H9 (cell line): ENCODE results near the gene L3MBTL1. TPM values are rescaled to one million over a fixed set of nuclear protein-coding genes. Genes with fewer than 3 reads are reported as not detected.

Source experiments
- DNase-seq: peaks from one replicate; pipeline ENCODE4 v3.0.0-alpha.2; 2017
- H2AFZ ChIP-seq: one replicate; pipeline ENCODE4 v1.6.1; 2013; ENCODE audit warnings: mild to moderate bottlenecking, low read length, control low read depth, moderate library complexity
- H2AK5ac ChIP-seq: 2 replicates; pipeline ENCODE4 v1.6.1; 2013; ENCODE audit warnings: low read length, control low read depth, mixed read lengths; ENCODE audit not compliant: insufficient read length
- H2BK120ac ChIP-seq: one replicate; pipeline ENCODE4 v1.6.1; 2013; ENCODE audit warnings: low read depth, mild to moderate bottlenecking, low read length, control low read depth, inconsistent platforms; ENCODE audit not compliant: poor library complexity, severe bottlenecking
- H2BK12ac ChIP-seq: 2 replicates; pipeline ENCODE4 v1.6.1; 2013; ENCODE audit warnings: low read length, control low read depth, mixed read lengths, low read depth; ENCODE audit not compliant: insufficient read length
- H2BK15ac ChIP-seq: 2 replicates; pipeline ENCODE4 v1.6.1; 2013; ENCODE audit warnings: low read depth, low read length, control low read depth
- H2BK20ac ChIP-seq: one replicate; pipeline ENCODE4 v1.6.1; 2013; ENCODE audit warnings: low read depth, mild to moderate bottlenecking, low read length, control low read depth, inconsistent platforms; ENCODE audit not compliant: poor library complexity, severe bottlenecking
- H2BK5ac ChIP-seq: 2 replicates; pipeline ENCODE4 v1.6.1; 2013; ENCODE audit warnings: low read length, control low read depth, mixed read lengths; ENCODE audit not compliant: insufficient read length
- H3K14ac ChIP-seq: 2 replicates; pipeline ENCODE4 v1.6.1; 2013; ENCODE audit warnings: low read length, control low read depth; ENCODE audit not compliant: insufficient read depth
- H3K18ac ChIP-seq: 2 replicates; pipeline ENCODE4 v1.6.1; 2013; ENCODE audit warnings: low read depth, mild to moderate bottlenecking, mixed read lengths, low read length, control low read depth; ENCODE audit not compliant: insufficient read length
- H3K23ac ChIP-seq: 2 replicates; pipeline ENCODE4 v1.6.1; 2013; ENCODE audit warnings: low read length, control low read depth, mixed read lengths, low read depth; ENCODE audit not compliant: insufficient read length
- H3K23me2 ChIP-seq: 2 replicates; pipeline ENCODE4 v1.6.1; 2013; ENCODE audit warnings: low read depth, mild to moderate bottlenecking, mixed read lengths, low read length, control low read depth; ENCODE audit not compliant: insufficient read length, poor library complexity, severe bottlenecking
- H3K27ac ChIP-seq: 2 replicates; pipeline ENCODE4 v1.5.1; 2013; ENCODE audit warnings: low read length, control low read depth, mixed read lengths, low read depth; ENCODE audit not compliant: insufficient read length
- H3K27me3 ChIP-seq: 2 replicates; pipeline ENCODE4 v1.6.1; 2013; ENCODE audit warnings: low read length, control low read depth, inconsistent platforms; ENCODE audit not compliant: insufficient read depth
- H3K4ac ChIP-seq: 2 replicates; pipeline ENCODE4 v1.6.1; 2013; ENCODE audit warnings: low read depth, mild to moderate bottlenecking, control low read depth, inconsistent platforms, low read length, moderate library complexity
- H3K4me1 ChIP-seq: 2 replicates; pipeline ENCODE4 v1.6.1; 2013; ENCODE audit warnings: low read length, control low read depth, inconsistent platforms; ENCODE audit not compliant: insufficient read depth
- H3K4me2 ChIP-seq: 2 replicates; pipeline ENCODE4 v1.6.1; 2013; ENCODE audit warnings: low read length, control low read depth, mixed read lengths; ENCODE audit not compliant: insufficient read length, insufficient read depth
- H3K56ac ChIP-seq: 2 replicates; pipeline ENCODE4 v1.6.1; 2013; ENCODE audit warnings: low read depth, mild to moderate bottlenecking, mixed read lengths, low read length, control low read depth; ENCODE audit not compliant: insufficient read length
- H3K79me1 ChIP-seq: 2 replicates; pipeline ENCODE4 v1.6.1; 2013; ENCODE audit warnings: low read depth, mild to moderate bottlenecking, moderate library complexity, low read length, control low read depth, inconsistent platforms; ENCODE audit not compliant: insufficient read depth, poor library complexity, severe bottlenecking
- H3K79me2 ChIP-seq: 2 replicates; pipeline ENCODE4 v1.6.1; 2013; ENCODE audit warnings: low read length, control low read depth, inconsistent platforms; ENCODE audit not compliant: insufficient read depth
- H3K9ac ChIP-seq: 2 replicates; pipeline ENCODE4 v1.6.1; 2013; ENCODE audit warnings: low read length, control low read depth, mixed read lengths; ENCODE audit not compliant: insufficient read length; ENCODE audit errors: extremely low read depth
- H3K9me3 ChIP-seq: one replicate; pipeline ENCODE4 v1.6.1; 2013; ENCODE audit warnings: low read depth, low read length, inconsistent platforms; ENCODE audit not compliant: control insufficient read depth
- H3T11ph ChIP-seq: one replicate; pipeline ENCODE4 v1.6.1; 2013; ENCODE audit warnings: mild to moderate bottlenecking, low read length, control low read depth, inconsistent platforms
- H4K20me1 ChIP-seq: one replicate; pipeline ENCODE4 v1.6.1; 2013; ENCODE audit not compliant: control insufficient read depth, insufficient read length, insufficient read depth
- H4K5ac ChIP-seq: 2 replicates; pipeline ENCODE4 v1.6.1; 2013; ENCODE audit warnings: low read depth, mild to moderate bottlenecking, mixed read lengths, low read length, control low read depth; ENCODE audit not compliant: insufficient read length
- H4K8ac ChIP-seq: replicated peaks from 2 replicates; pipeline ENCODE4 v1.6.1; 2013; ENCODE audit warnings: low read length, control low read depth, mixed read lengths, low read depth; ENCODE audit not compliant: insufficient read length
- H4K91ac ChIP-seq: 2 replicates; pipeline ENCODE4 v1.6.1; 2013; ENCODE audit warnings: low read depth, mild to moderate bottlenecking, moderate library complexity, mixed read lengths, low read length, control low read depth; ENCODE audit not compliant: insufficient read length
- H3K27ac Mint-ChIP-seq, 3 experiments: 2 replicates in 2 of 3; 3 replicates in 1 of 3; pipeline ENCODE4 v1.8.0; 2020 to 2021; ENCODE audit warnings: mixed read lengths in 3 of 3, mild to moderate bottlenecking in 1 of 3, moderate library complexity in 1 of 3
- H3K27me3 Mint-ChIP-seq: 2 replicates; pipeline ENCODE4 v1.8.0; 2021; ENCODE audit warnings: low read depth, mild to moderate bottlenecking, moderate library complexity, mixed read lengths
- H3K36me3 Mint-ChIP-seq, 3 experiments: 2 replicates in 2 of 3; 3 replicates in 1 of 3; pipeline ENCODE4 v1.8.0; 2020 to 2021; ENCODE audit warnings: low read depth in 3 of 3, mixed read lengths in 3 of 3; ENCODE audit not compliant: insufficient read depth in 1 of 3
- H3K4me1 Mint-ChIP-seq, 2 experiments: 2 replicates each; pipeline ENCODE4 v1.8.0; 2020; ENCODE audit warnings: mixed read lengths in 2 of 2
- H3K4me3 Mint-ChIP-seq, 2 experiments: 2 replicates in 1 of 2; 3 replicates in 1 of 2; pipeline ENCODE4 v1.8.0; 2020 to 2021; ENCODE audit warnings: mild to moderate bottlenecking in 2 of 2, mixed read lengths in 2 of 2, moderate library complexity in 1 of 2
- H3K9me3 Mint-ChIP-seq, 2 experiments: 2 replicates in 1 of 2; 3 replicates in 1 of 2; pipeline ENCODE4 v1.8.0; 2020; ENCODE audit warnings: mild to moderate bottlenecking in 2 of 2, mixed read lengths in 2 of 2, moderate library complexity in 1 of 2
- WGBS: extraction: QIAGEN DNeasy Blood & Tissue Kit; methylation state at CpG from one replicate; pipeline ENCODE4 v1.1.7; 2013; ENCODE audit warnings: missing lambda C conversion rate, low lambda C conversion rate, mixed read lengths; ENCODE audit not compliant: insufficient read length; ENCODE audit errors: extremely low coverage; 5-methylcytosine and 5-hydroxymethylcytosine counted together
- long read RNA-seq: library from polyadenylated mRNA; unstranded; transcript quantifications from one replicate; pipeline ENCODE4 v2.0.0, GENCODE V29; 2020
- total RNA-seq: library from RNA; stranded (reverse); gene quantifications from 2 replicates; pipeline ENCODE4 v1.2.1, GENCODE V29; 2021
- TF ChIP-seq, protein P1 (sequence below): fragments of 200-600 bp; sonication (generic); conservative IDR thresholded peaks from 3 replicates; pipeline ENCODE4 v1.8.0; 2021; ENCODE audit warnings: antibody characterized with exemption, mild to moderate bottlenecking

Gene L3MBTL1
- total RNA-seq, result 17.4 and 19.9 TPM in 2 replicates
- long read RNA-seq, partial matches to known transcripts, result 9 of 33 reads
- long read RNA-seq, other reads (novel, unspliced or antisense), result 19 of 33 reads

DNA sequence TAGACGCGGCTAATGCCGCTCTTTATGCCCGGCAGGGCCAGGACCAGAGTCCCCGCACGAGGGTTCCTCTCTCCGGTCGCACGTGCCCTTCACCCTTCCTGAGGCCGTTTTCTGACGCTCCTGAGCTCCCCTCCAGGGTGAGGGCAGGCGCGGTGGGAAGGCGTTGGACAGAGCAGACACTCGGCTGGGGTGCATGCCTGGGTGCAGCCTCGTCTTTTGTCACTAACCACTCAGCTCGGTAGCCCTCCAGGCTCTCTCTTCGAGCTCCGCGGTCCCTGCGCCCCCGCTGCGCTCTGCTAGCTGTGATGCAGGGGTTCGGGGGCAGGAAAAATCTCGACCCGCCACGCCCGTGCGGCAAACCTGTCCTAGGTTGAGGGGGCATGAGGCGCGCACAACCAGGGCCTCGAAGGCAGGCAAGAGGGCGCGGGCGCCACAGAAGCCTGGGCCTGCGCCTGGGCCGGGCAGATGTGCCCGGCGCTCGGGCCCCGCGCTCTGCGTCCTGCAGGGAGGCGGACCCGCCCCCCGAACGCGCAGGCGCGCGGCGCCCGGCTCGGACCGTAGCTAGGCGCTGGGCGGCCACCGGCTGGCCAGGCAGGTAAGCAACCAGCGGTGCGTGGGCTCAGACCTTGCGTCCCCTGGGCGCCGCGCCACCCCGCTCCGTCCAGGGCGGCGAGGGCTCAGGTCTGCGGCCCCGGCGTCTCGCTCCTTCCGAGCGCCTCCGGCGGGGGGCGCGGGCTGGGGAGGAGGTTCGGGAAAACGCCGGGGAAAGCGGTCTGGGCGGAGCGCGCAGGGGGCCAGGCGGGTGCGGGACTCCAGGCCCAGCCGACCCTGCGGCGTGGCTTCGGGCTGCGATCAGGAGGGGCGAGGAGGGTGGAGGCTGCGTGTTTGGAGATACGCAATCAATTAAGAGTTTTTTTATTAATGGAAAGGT lies at the start of gene L3MBTL1:
L3MBTL1 (plus strand) TSS at position 548 of the 931 bp plus-strand sequence. CDS start 5,807 bp downstream, outside the sequence.
- Histone ChIP-seq H3K23ac (no peak within 1 kb of the TSS), H3K27ac (no peak within 1 kb of the TSS), H3K14ac (peak within 1 kb of the TSS; percentile 54; the same call in 1 of the 2 replicates), H3K18ac (peak within 1 kb of the TSS; percentile 37), H3K9ac (no peak within 1 kb of the TSS), H3K23me2 (peaks cover 8% of the 10 kb centered on the region), H2BK20ac (no peak within 1 kb of the TSS), H3K9me3 (no peaks in the 10 kb centered on the region), H3K4me1 (no peaks in the 10 kb centered on the region), H3K79me1 (no peaks in the 10 kb centered on the region), H3T11ph (no peak within 1 kb of the TSS), H4K91ac (no peak within 1 kb of the TSS), H3K56ac (no peak within 1 kb of the TSS), H3K79me2 (no peaks in the 10 kb centered on the region), H2AFZ (no peak within 1 kb of the TSS), H2BK15ac (no peak within 1 kb of the TSS), H4K20me1 (no peaks in the 10 kb centered on the region), H4K8ac (no peak within 1 kb of the TSS), H3K4me2 (peak within 1 kb of the TSS; percentile 34), H3K27me3 (peaks cover 7% of the 10 kb centered on the region; the same call in 1 of the 2 replicates), H2BK5ac (no peak within 1 kb of the TSS), H4K5ac (no peak within 1 kb of the TSS), H2AK5ac (no peak within 1 kb of the TSS), H3K4ac (no peak within 1 kb of the TSS), H2BK120ac (no peak within 1 kb of the TSS), H2BK12ac (no peak within 1 kb of the TSS)
- no peaks in the 10 kb centered on the region for H3K36me3 Mint-ChIP-seq
- peak within 1 kb of the TSS; percentile 70 to 86 for H3K4me3 Mint-ChIP-seq
- no CpG with 5 or more reads among the region's 95 CpGs for WGBS
- H3K27me3 Mint-ChIP-seq, result peaks cover 43% of the 10 kb centered on the region
- H3K27ac Mint-ChIP-seq, result peak within 1 kb of the TSS in 2 of 3 experiments; percentile 84; a peak in 3 of 7 replicates
- no peaks in the 10 kb centered on the region for H3K9me3 Mint-ChIP-seq
- H3K4me1 Mint-ChIP-seq, result peaks cover 7 to 13% of the 10 kb centered on the region in 2 experiments
- peak; percentile 83 for DNase-seq
- TF ChIP-seq, protein P1, sequence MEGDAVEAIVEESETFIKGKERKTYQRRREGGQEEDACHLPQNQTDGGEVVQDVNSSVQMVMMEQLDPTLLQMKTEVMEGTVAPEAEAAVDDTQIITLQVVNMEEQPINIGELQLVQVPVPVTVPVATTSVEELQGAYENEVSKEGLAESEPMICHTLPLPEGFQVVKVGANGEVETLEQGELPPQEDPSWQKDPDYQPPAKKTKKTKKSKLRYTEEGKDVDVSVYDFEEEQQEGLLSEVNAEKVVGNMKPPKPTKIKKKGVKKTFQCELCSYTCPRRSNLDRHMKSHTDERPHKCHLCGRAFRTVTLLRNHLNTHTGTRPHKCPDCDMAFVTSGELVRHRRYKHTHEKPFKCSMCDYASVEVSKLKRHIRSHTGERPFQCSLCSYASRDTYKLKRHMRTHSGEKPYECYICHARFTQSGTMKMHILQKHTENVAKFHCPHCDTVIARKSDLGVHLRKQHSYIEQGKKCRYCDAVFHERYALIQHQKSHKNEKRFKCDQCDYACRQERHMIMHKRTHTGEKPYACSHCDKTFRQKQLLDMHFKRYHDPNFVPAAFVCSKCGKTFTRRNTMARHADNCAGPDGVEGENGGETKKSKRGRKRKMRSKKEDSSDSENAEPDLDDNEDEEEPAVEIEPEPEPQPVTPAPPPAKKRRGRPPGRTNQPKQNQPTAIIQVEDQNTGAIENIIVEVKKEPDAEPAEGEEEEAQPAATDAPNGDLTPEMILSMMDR, result peak; percentile 32; the same call in 1 of the 3 replicates
